ENCODE data around the gene RAPH1. TPM values are rescaled to one million over a fixed set of nuclear protein-coding genes. Genes with fewer than 3 reads are reported as not detected.

The RAPH1 gene
- total and polyA plus RNA-seq, 2 experiments from 2014 or later = 38.8 to 83.9 TPM

GRCh38 chr2:203427061-203427460 lies 108.0 kb downstream of the RAPH1 start:
- WGBS, 2 experiments (ENCODE audit: low coverage in 1 of 2, low lambda C conversion rate in 2 of 2, missing lambda C conversion rate in 2 of 2) = 0 to 8% methylated on average over 2 of the region's 2 CpGs

GRCh38 chr2:203418271-203418670 lies 116.8 kb downstream of the RAPH1 start:
- H3K27ac ChIP-seq = no peak overlapping the region
- no peak overlapping the region for H3K4me2 ChIP-seq (ENCODE audit: unreplicated experiment)
- H4K20me1 ChIP-seq (ENCODE audit: insufficient read depth) = no peaks in the 10 kb centered on the region
- no peaks in the 10 kb centered on the region for H3K4me1 ChIP-seq (ENCODE audit: insufficient read depth)
- H3F3A ChIP-seq (ENCODE audit: insufficient read depth) = peaks cover 8% of the 10 kb centered on the region; the same call in 1 of the 2 replicates
- no peak overlapping the region for H3K9ac ChIP-seq
- no peaks in the 10 kb centered on the region for H3K9me3 ChIP-seq (ENCODE audit: low read depth)
- H3K27me3 ChIP-seq (replicated peaks; ENCODE audit: insufficient read depth) = no peaks in the 10 kb centered on the region
- peaks cover 50% of the 10 kb centered on the region for H3K36me3 ChIP-seq (ENCODE audit: low read depth)
- in situ Hi-C loops (cut with MboI) = no loop called here
- H3K4me3 ChIP-seq = no peak overlapping the region
- no peak for DNase-seq
- WGBS, 2 experiments (ENCODE audit: low coverage in 1 of 2, low lambda C conversion rate in 2 of 2, missing lambda C conversion rate in 2 of 2) = 94 to 95% methylated on average over 8 of the region's 8 CpGs
- H2AFZ ChIP-seq = no peak overlapping the region
- 0 out of 2 replicates have a peak, but pooled peaks cover 6% of the 10 kb centered on the region for H3K79me2 ChIP-seq (ENCODE audit: insufficient read depth)
- TF ChIP-seq EZH2phosphoT487 (IDR thresholded peaks at IDR 0.05; ENCODE audit: insufficient read depth, low read depth) (no peak), EZH2 (IDR thresholded peaks at IDR 0.05; ENCODE audit: insufficient read depth, poor library complexity, severe bottlenecking) (no peak)
- no peaks in the 10 kb centered on the region; the same call in 1 of the 2 replicates for H3K9me2 ChIP-seq (ENCODE audit: insufficient read depth)

More at GRCh38 chr2:203427061-203427460, 108.0 kb downstream of the RAPH1 start:
- Histone ChIP-seq H4K20me1 (ENCODE audit: insufficient read depth) (no peaks in the 10 kb centered on the region), H3K27ac (peak overlapping the region; percentile 76), H3K4me1 (ENCODE audit: insufficient read depth) (peaks cover 25% of the 10 kb centered on the region), H3K4me3 (no peak overlapping the region), H3K79me2 (ENCODE audit: insufficient read depth) (peaks cover 3% of the 10 kb centered on the region; the same call in 1 of the 2 replicates), H3K27me3 (replicated peaks; ENCODE audit: insufficient read depth) (no peaks in the 10 kb centered on the region), H3K9me3 (ENCODE audit: low read depth) (no peaks in the 10 kb centered on the region), H3K9me2 (ENCODE audit: insufficient read depth) (no peaks in the 10 kb centered on the region), H3K4me2 (ENCODE audit: unreplicated experiment) (no peak overlapping the region), H3K36me3 (ENCODE audit: low read depth) (peaks cover 7% of the 10 kb centered on the region; the same call in 1 of the 2 replicates), H3F3A (ENCODE audit: insufficient read depth) (peaks cover 73% of the 10 kb centered on the region), H3K9ac (peak overlapping the region; percentile 23; the same call in 1 of the 2 replicates), H2AFZ (no peak overlapping the region)
- in situ Hi-C loops (cut with MboI) = no loop called here
- TF ChIP-seq EZH2 (IDR thresholded peaks at IDR 0.05; ENCODE audit: insufficient read depth, poor library complexity, severe bottlenecking) = no peak
- TF ChIP-seq EZH2phosphoT487 (IDR thresholded peaks at IDR 0.05; ENCODE audit: insufficient read depth, low read depth) = peak; percentile 84; the same call in 1 of the 2 replicates
- peak; percentile 92 for DNase-seq

DNA sequence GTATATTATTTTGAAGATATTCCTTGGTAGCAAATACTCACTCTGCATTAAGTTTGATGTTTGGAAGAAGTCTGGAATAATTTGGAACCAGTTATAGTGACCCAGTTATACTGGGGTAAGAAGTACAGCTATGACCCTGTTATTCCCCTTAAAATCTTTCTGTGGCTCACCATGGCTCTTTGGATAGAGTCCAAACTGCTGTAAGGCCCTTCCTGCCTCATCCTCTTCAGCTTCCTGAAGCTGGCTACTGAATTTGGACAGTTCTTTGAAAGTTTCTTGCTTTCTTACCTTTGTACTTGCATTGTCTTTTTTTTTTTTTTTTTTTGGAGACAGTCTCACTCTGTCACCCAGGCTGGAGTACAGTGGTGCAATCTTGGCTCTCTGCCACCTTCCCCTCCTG lies 121.3 kb downstream of the RAPH1 start:
- no peak overlapping the region for H3K27ac ChIP-seq
- no peak overlapping the region for H3K4me2 ChIP-seq (ENCODE audit: unreplicated experiment)
- H2AFZ ChIP-seq = no peak overlapping the region
- TF ChIP-seq EZH2phosphoT487 (IDR thresholded peaks at IDR 0.05; ENCODE audit: insufficient read depth, low read depth) (no peak), EZH2 (IDR thresholded peaks at IDR 0.05; ENCODE audit: insufficient read depth, poor library complexity, severe bottlenecking) (no peak)
- H3K36me3 ChIP-seq (ENCODE audit: low read depth) = peaks cover 47% of the 10 kb centered on the region
- no peaks in the 10 kb centered on the region for H4K20me1 ChIP-seq (ENCODE audit: insufficient read depth)
- 0 out of 2 replicates have a peak, but pooled peaks cover 12% of the 10 kb centered on the region for H3K79me2 ChIP-seq (ENCODE audit: insufficient read depth)
- peaks cover 21% of the 10 kb centered on the region; the same call in 1 of the 2 replicates for H3F3A ChIP-seq (ENCODE audit: insufficient read depth)
- in situ Hi-C loops (cut with MboI) = no loop called here
- no peak overlapping the region for H3K9ac ChIP-seq
- H3K4me3 ChIP-seq = no peak overlapping the region
- H3K9me3 ChIP-seq (ENCODE audit: low read depth) = no peaks in the 10 kb centered on the region
- H3K27me3 ChIP-seq (replicated peaks; ENCODE audit: insufficient read depth) = no peaks in the 10 kb centered on the region
- peaks cover 10% of the 10 kb centered on the region; the same call in 1 of the 2 replicates for H3K4me1 ChIP-seq (ENCODE audit: insufficient read depth)
- no peak for DNase-seq
- no peaks in the 10 kb centered on the region; the same call in 1 of the 2 replicates for H3K9me2 ChIP-seq (ENCODE audit: insufficient read depth)

GRCh38 chr2:203412546-203413331 lies 122.4 kb downstream of the RAPH1 start:
- Histone ChIP-seq H3K9ac (no peak overlapping the region), H3K79me2 (ENCODE audit: insufficient read depth) (0 out of 2 replicates have a peak, but pooled peaks cover 12% of the 10 kb centered on the region), H3K4me1 (ENCODE audit: insufficient read depth) (peaks cover 10% of the 10 kb centered on the region; the same call in 1 of the 2 replicates), H3F3A (ENCODE audit: insufficient read depth) (peaks cover 21% of the 10 kb centered on the region; the same call in 1 of the 2 replicates), H3K9me3 (ENCODE audit: low read depth) (no peaks in the 10 kb centered on the region), H4K20me1 (ENCODE audit: insufficient read depth) (no peaks in the 10 kb centered on the region), H2AFZ (no peak overlapping the region), H3K27ac (no peak overlapping the region), H3K27me3 (replicated peaks; ENCODE audit: insufficient read depth) (no peaks in the 10 kb centered on the region), H3K4me3 (no peak overlapping the region), H3K9me2 (ENCODE audit: insufficient read depth) (no peaks in the 10 kb centered on the region; the same call in 1 of the 2 replicates), H3K36me3 (ENCODE audit: low read depth) (peaks cover 36% of the 10 kb centered on the region), H3K4me2 (ENCODE audit: unreplicated experiment) (no peak overlapping the region)
- 21 to 25% methylated on average over 7 of the region's 7 CpGs for WGBS, 2 experiments (ENCODE audit: low coverage in 1 of 2, low lambda C conversion rate in 2 of 2, missing lambda C conversion rate in 2 of 2)
- no peak for TF ChIP-seq EZH2phosphoT487 (IDR thresholded peaks at IDR 0.05; ENCODE audit: insufficient read depth, low read depth)
- no peak for TF ChIP-seq EZH2 (IDR thresholded peaks at IDR 0.05; ENCODE audit: insufficient read depth, poor library complexity, severe bottlenecking)
- no peak for DNase-seq
- in situ Hi-C loops (cut with MboI) = no loop called here

Measured in GM23248 (cell line).